GM23248 (cell line): ENCODE results near the gene PSMG1.

ENCODE experiments used
- EZH2 ChIP-seq: fragments of 200-600 bp; sonication (generic); IDR thresholded peaks from 2 replicates; pipeline ENCODE4 v1.6.1; 2018; ENCODE audit warnings: antibody characterized with exemption, mild to moderate bottlenecking; ENCODE audit not compliant: insufficient read depth, poor library complexity, severe bottlenecking
- EZH2phosphoT487 ChIP-seq: fragments of 200-600 bp; sonication (generic); IDR thresholded peaks from 2 replicates; pipeline ENCODE4 v1.6.1; 2018; ENCODE audit warnings: antibody characterized with exemption, moderate library complexity, mild to moderate bottlenecking, low read depth; ENCODE audit not compliant: insufficient read depth

DNA sequence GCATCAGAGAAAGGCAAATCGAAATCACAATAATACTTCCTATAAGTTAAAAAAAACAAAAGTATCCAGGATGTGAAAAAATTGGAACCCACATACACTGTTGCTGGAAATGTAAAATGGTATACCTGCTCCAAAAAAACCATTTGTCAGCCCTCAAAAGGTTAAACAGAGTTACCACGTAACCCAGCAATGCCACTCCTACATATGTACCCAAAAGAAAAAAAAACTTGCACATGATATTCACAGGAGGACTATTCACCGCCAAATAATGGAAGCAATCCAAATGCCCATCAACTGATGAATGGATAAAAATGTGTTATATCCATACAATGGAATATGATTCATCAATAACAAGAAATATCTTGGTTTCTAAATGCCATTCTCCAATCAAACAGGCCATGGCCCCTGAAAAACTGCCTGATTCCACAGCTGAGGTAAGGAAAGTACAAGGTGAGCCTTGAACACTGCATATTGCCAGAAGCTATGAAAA, 38.8 kb upstream of the PSMG1 start:
- TF ChIP-seq EZH2, result no peak
- no peak for TF ChIP-seq EZH2phosphoT487
